GM12891 (cell line): ENCODE measurements around the gene B3GNT9.

Source experiments
- DNase-seq: peaks from one replicate; pipeline ENCODE4 v3.0.0; 2011; ENCODE audit warnings: low spot score; ENCODE audit not compliant: insufficient read length
- FAIRE-seq: peaks from 2 replicates; lab custom pipeline; 2011; peaks lifted over from hg19 to GRCh38; lab: Jason Lieb, UNC
- PAX5 ChIP-seq: IDR thresholded peaks from 2 replicates; pipeline ENCODE4 v1.6.1; 2011; ENCODE audit warnings: low read length, moderate library complexity, mild to moderate bottlenecking; ENCODE audit not compliant: insufficient read depth, severe bottlenecking
- POLR2A ChIP-seq: IDR thresholded peaks from 2 replicates; pipeline ENCODE4 v1.6.1; 2011; ENCODE audit warnings: low read depth, low read length, control low read depth
- POLR2AphosphoS5 ChIP-seq: IDR thresholded peaks from 2 replicates; pipeline ENCODE4 v1.6.1; 2011; ENCODE audit warnings: low read depth, low read length, control low read depth
- POU2F2 ChIP-seq: IDR thresholded peaks from 2 replicates; pipeline ENCODE4 v1.6.1; 2011; ENCODE audit warnings: low read depth, mild to moderate bottlenecking, control low read depth, low read length, moderate library complexity
- SPI1 ChIP-seq: IDR thresholded peaks from 2 replicates; pipeline ENCODE4 v1.6.1; 2011; ENCODE audit warnings: low read depth, low read length, control low read depth
- TAF1 ChIP-seq: IDR thresholded peaks from 2 replicates; pipeline ENCODE4 v1.6.1; 2011; ENCODE audit warnings: low read depth, low read length, control low read depth

Gene B3GNT9

GRCh38 chr16:67163999-67164558 lies 13.3 kb upstream of the B3GNT9 start:
- TF ChIP-seq POLR2AphosphoS5, result no peak
- TF ChIP-seq TAF1, result no peak
- no peak for TF ChIP-seq PAX5
- TF ChIP-seq SPI1, result no peak
- TF ChIP-seq POLR2A, result no peak
- no peak for TF ChIP-seq POU2F2
- no peak for DNase-seq
- no peak for FAIRE-seq

- no peak for TF ChIP-seq POLR2AphosphoS5
- no peak for TF ChIP-seq POLR2A
- TF ChIP-seq POU2F2, result no peak
- no peak for TF ChIP-seq PAX5
- no peak for TF ChIP-seq SPI1
- FAIRE-seq (peak; percentile 97), DNase-seq (no peak)
Measured at GRCh38 chr16:67163164-67163998, 12.6 kb upstream of the B3GNT9 start.

GRCh38 chr16:67162506-67163163 lies 11.8 kb upstream of the B3GNT9 start:
- DNase-seq (no peak), FAIRE-seq (peak; percentile 35)
- no peak for TF ChIP-seq TAF1
- TF ChIP-seq POU2F2, result no peak
- TF ChIP-seq SPI1, result no peak
- no peak for TF ChIP-seq POLR2AphosphoS5
- no peak for TF ChIP-seq POLR2A
- TF ChIP-seq PAX5, result no peak

GRCh38 chr16:67161595-67162058 lies 10.8 kb upstream of the B3GNT9 start:
- DNase-seq (no peak), FAIRE-seq (no peak)
- TF ChIP-seq TAF1 (no peak), SPI1 (no peak), POLR2A (no peak), POLR2AphosphoS5 (no peak), PAX5 (no peak), POU2F2 (no peak)

GRCh38 chr16:67158637-67159600 lies 8.1 kb upstream of the B3GNT9 start:
- no peak for TF ChIP-seq PAX5
- no peak for TF ChIP-seq TAF1
- TF ChIP-seq POLR2A, result no peak
- TF ChIP-seq POLR2AphosphoS5, result no peak
- no peak for TF ChIP-seq POU2F2
- no peak for TF ChIP-seq SPI1
- FAIRE-seq, result peak; percentile 76
- no peak for DNase-seq

- DNase-seq (no peak), FAIRE-seq (no peak)
- TF ChIP-seq PAX5 (no peak), POU2F2 (no peak), POLR2A (no peak), POLR2AphosphoS5 (no peak), SPI1 (no peak), TAF1 (no peak)
Measured at GRCh38 chr16:67157892-67158635, 7.3 kb upstream of the B3GNT9 start.

GRCh38 chr16:67157106-67157748 lies 6.4 kb upstream of the B3GNT9 start:
- DNase-seq (no peak), FAIRE-seq (no peak)
- no peak for TF ChIP-seq POU2F2
- TF ChIP-seq POLR2AphosphoS5, result no peak
- TF ChIP-seq TAF1, result no peak
- TF ChIP-seq POLR2A, result no peak
- no peak for TF ChIP-seq PAX5
- no peak for TF ChIP-seq SPI1

- no peak for DNase-seq
- TF ChIP-seq SPI1 (no peak), POLR2A (no peak), POLR2AphosphoS5 (no peak), TAF1 (no peak), PAX5 (no peak), POU2F2 (no peak)
- FAIRE-seq, result no peak
Measured at GRCh38 chr16:67156143-67156844, 5.5 kb upstream of the B3GNT9 start.
